H9 (cell line): ENCODE measurements around the gene MGLL. TPM values are rescaled to one million over a fixed set of nuclear protein-coding genes. Genes with fewer than 3 reads are reported as not detected.
"Not testable (repeated sequence)": the region's sequence is repeated elsewhere in the genome, so short reads cannot be mapped to it uniquely, and the experiment has no call there.

Experiments used
- DNase-seq: peaks from one replicate; pipeline ENCODE4 v3.0.0-alpha.2; 2017
- H2AFZ ChIP-seq: one replicate; pipeline ENCODE4 v1.6.1; 2013; ENCODE audit warnings: mild to moderate bottlenecking, low read length, control low read depth, moderate library complexity
- H2AK5ac ChIP-seq: 2 replicates; pipeline ENCODE4 v1.6.1; 2013; ENCODE audit warnings: low read length, control low read depth, mixed read lengths; ENCODE audit not compliant: insufficient read length
- H2BK120ac ChIP-seq: one replicate; pipeline ENCODE4 v1.6.1; 2013; ENCODE audit warnings: low read depth, mild to moderate bottlenecking, low read length, control low read depth, inconsistent platforms; ENCODE audit not compliant: poor library complexity, severe bottlenecking
- H2BK12ac ChIP-seq: 2 replicates; pipeline ENCODE4 v1.6.1; 2013; ENCODE audit warnings: low read length, control low read depth, mixed read lengths, low read depth; ENCODE audit not compliant: insufficient read length
- H2BK15ac ChIP-seq: 2 replicates; pipeline ENCODE4 v1.6.1; 2013; ENCODE audit warnings: low read depth, low read length, control low read depth
- H2BK20ac ChIP-seq: one replicate; pipeline ENCODE4 v1.6.1; 2013; ENCODE audit warnings: low read depth, mild to moderate bottlenecking, low read length, control low read depth, inconsistent platforms; ENCODE audit not compliant: poor library complexity, severe bottlenecking
- H2BK5ac ChIP-seq: 2 replicates; pipeline ENCODE4 v1.6.1; 2013; ENCODE audit warnings: low read length, control low read depth, mixed read lengths; ENCODE audit not compliant: insufficient read length
- H3K14ac ChIP-seq: 2 replicates; pipeline ENCODE4 v1.6.1; 2013; ENCODE audit warnings: low read length, control low read depth; ENCODE audit not compliant: insufficient read depth
- H3K18ac ChIP-seq: 2 replicates; pipeline ENCODE4 v1.6.1; 2013; ENCODE audit warnings: low read depth, mild to moderate bottlenecking, mixed read lengths, low read length, control low read depth; ENCODE audit not compliant: insufficient read length
- H3K23ac ChIP-seq: 2 replicates; pipeline ENCODE4 v1.6.1; 2013; ENCODE audit warnings: low read length, control low read depth, mixed read lengths, low read depth; ENCODE audit not compliant: insufficient read length
- H3K23me2 ChIP-seq: 2 replicates; pipeline ENCODE4 v1.6.1; 2013; ENCODE audit warnings: low read depth, mild to moderate bottlenecking, mixed read lengths, low read length, control low read depth; ENCODE audit not compliant: insufficient read length, poor library complexity, severe bottlenecking
- H3K27ac ChIP-seq: 2 replicates; pipeline ENCODE4 v1.5.1; 2013; ENCODE audit warnings: low read length, control low read depth, mixed read lengths, low read depth; ENCODE audit not compliant: insufficient read length
- H3K27me3 ChIP-seq: 2 replicates; pipeline ENCODE4 v1.6.1; 2013; ENCODE audit warnings: low read length, control low read depth, inconsistent platforms; ENCODE audit not compliant: insufficient read depth
- H3K4ac ChIP-seq: 2 replicates; pipeline ENCODE4 v1.6.1; 2013; ENCODE audit warnings: low read depth, mild to moderate bottlenecking, control low read depth, inconsistent platforms, low read length, moderate library complexity
- H3K4me1 ChIP-seq: 2 replicates; pipeline ENCODE4 v1.6.1; 2013; ENCODE audit warnings: low read length, control low read depth, inconsistent platforms; ENCODE audit not compliant: insufficient read depth
- H3K4me2 ChIP-seq: 2 replicates; pipeline ENCODE4 v1.6.1; 2013; ENCODE audit warnings: low read length, control low read depth, mixed read lengths; ENCODE audit not compliant: insufficient read length, insufficient read depth
- H3K56ac ChIP-seq: 2 replicates; pipeline ENCODE4 v1.6.1; 2013; ENCODE audit warnings: low read depth, mild to moderate bottlenecking, mixed read lengths, low read length, control low read depth; ENCODE audit not compliant: insufficient read length
- H3K79me1 ChIP-seq: 2 replicates; pipeline ENCODE4 v1.6.1; 2013; ENCODE audit warnings: low read depth, mild to moderate bottlenecking, moderate library complexity, low read length, control low read depth, inconsistent platforms; ENCODE audit not compliant: insufficient read depth, poor library complexity, severe bottlenecking
- H3K79me2 ChIP-seq: 2 replicates; pipeline ENCODE4 v1.6.1; 2013; ENCODE audit warnings: low read length, control low read depth, inconsistent platforms; ENCODE audit not compliant: insufficient read depth
- H3K9ac ChIP-seq: 2 replicates; pipeline ENCODE4 v1.6.1; 2013; ENCODE audit warnings: low read length, control low read depth, mixed read lengths; ENCODE audit not compliant: insufficient read length; ENCODE audit errors: extremely low read depth
- H3K9me3 ChIP-seq: one replicate; pipeline ENCODE4 v1.6.1; 2013; ENCODE audit warnings: low read depth, low read length, inconsistent platforms; ENCODE audit not compliant: control insufficient read depth
- H3T11ph ChIP-seq: one replicate; pipeline ENCODE4 v1.6.1; 2013; ENCODE audit warnings: mild to moderate bottlenecking, low read length, control low read depth, inconsistent platforms
- H4K20me1 ChIP-seq: one replicate; pipeline ENCODE4 v1.6.1; 2013; ENCODE audit not compliant: control insufficient read depth, insufficient read length, insufficient read depth
- H4K5ac ChIP-seq: 2 replicates; pipeline ENCODE4 v1.6.1; 2013; ENCODE audit warnings: low read depth, mild to moderate bottlenecking, mixed read lengths, low read length, control low read depth; ENCODE audit not compliant: insufficient read length
- H4K8ac ChIP-seq: replicated peaks from 2 replicates; pipeline ENCODE4 v1.6.1; 2013; ENCODE audit warnings: low read length, control low read depth, mixed read lengths, low read depth; ENCODE audit not compliant: insufficient read length
- H4K91ac ChIP-seq: 2 replicates; pipeline ENCODE4 v1.6.1; 2013; ENCODE audit warnings: low read depth, mild to moderate bottlenecking, moderate library complexity, mixed read lengths, low read length, control low read depth; ENCODE audit not compliant: insufficient read length
- H3K27ac Mint-ChIP-seq, 3 experiments: 2 replicates in 2 of 3; 3 replicates in 1 of 3; pipeline ENCODE4 v1.8.0; 2020 to 2021; ENCODE audit warnings: mixed read lengths in 3 of 3, mild to moderate bottlenecking in 1 of 3, moderate library complexity in 1 of 3
- H3K27me3 Mint-ChIP-seq: 2 replicates; pipeline ENCODE4 v1.8.0; 2021; ENCODE audit warnings: low read depth, mild to moderate bottlenecking, moderate library complexity, mixed read lengths
- H3K36me3 Mint-ChIP-seq, 3 experiments: 2 replicates in 2 of 3; 3 replicates in 1 of 3; pipeline ENCODE4 v1.8.0; 2020 to 2021; ENCODE audit warnings: low read depth in 3 of 3, mixed read lengths in 3 of 3; ENCODE audit not compliant: insufficient read depth in 1 of 3
- H3K4me1 Mint-ChIP-seq, 2 experiments: 2 replicates each; pipeline ENCODE4 v1.8.0; 2020; ENCODE audit warnings: mixed read lengths in 2 of 2
- H3K4me3 Mint-ChIP-seq, 2 experiments: 2 replicates in 1 of 2; 3 replicates in 1 of 2; pipeline ENCODE4 v1.8.0; 2020 to 2021; ENCODE audit warnings: mild to moderate bottlenecking in 2 of 2, mixed read lengths in 2 of 2, moderate library complexity in 1 of 2
- H3K9me3 Mint-ChIP-seq, 2 experiments: 2 replicates in 1 of 2; 3 replicates in 1 of 2; pipeline ENCODE4 v1.8.0; 2020; ENCODE audit warnings: mild to moderate bottlenecking in 2 of 2, mixed read lengths in 2 of 2, moderate library complexity in 1 of 2
- WGBS: extraction: QIAGEN DNeasy Blood & Tissue Kit; methylation state at CpG from one replicate; pipeline ENCODE4 v1.1.7; 2013; ENCODE audit warnings: missing lambda C conversion rate, low lambda C conversion rate, mixed read lengths; ENCODE audit not compliant: insufficient read length; ENCODE audit errors: extremely low coverage; 5-methylcytosine and 5-hydroxymethylcytosine counted together
- total RNA-seq: library from RNA; stranded (reverse); gene quantifications from 2 replicates; pipeline ENCODE4 v1.2.1, GENCODE V29; 2021
- TF ChIP-seq, protein P1 (sequence below): fragments of 200-600 bp; sonication (generic); conservative IDR thresholded peaks from 3 replicates; pipeline ENCODE4 v1.8.0; 2021; ENCODE audit warnings: antibody characterized with exemption, mild to moderate bottlenecking

The MGLL gene
- total RNA-seq, 1 experiment from 2014 or later, result 0.11 TPM

DNA sequence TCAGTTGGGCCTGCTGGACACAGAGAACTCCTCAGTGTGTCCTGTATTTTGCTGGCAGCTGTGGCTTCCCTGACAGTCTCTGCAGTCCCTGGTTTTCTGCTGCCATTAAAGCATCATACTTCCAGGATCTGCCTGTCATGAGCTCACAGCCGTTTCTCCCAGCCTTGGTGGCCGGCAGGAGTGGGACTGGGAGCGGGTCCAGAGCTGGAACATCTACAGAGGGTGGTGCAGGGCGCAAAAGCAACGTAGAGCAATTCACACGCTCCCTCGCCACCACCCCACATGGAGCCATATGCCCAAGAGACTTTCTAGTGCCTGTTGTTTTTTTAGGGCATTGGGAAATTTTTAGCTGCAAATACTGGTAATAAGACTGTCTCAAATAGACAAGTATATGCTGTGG, 116.0 kb downstream of the MGLL start:
- no peak overlapping the region for H2BK15ac ChIP-seq
- no peak overlapping the region for H3T11ph ChIP-seq
- Mint-ChIP-seq H3K27me3 (peaks cover 2% of the 10 kb centered on the region), H3K27ac (no peak overlapping the region; a peak in 1 of 7 replicates), H3K4me3 (no peak overlapping the region), H3K36me3 (0 out of 7 replicates have a peak, but pooled peaks cover 0 to 6% (median 2%) of the 10 kb centered on the region in 3 experiments), H3K4me1 (peaks cover 18 to 26% of the 10 kb centered on the region in 2 experiments), H3K9me3 (peaks cover 3 to 10% of the 10 kb centered on the region in 2 experiments)
- no peak overlapping the region for H2AFZ ChIP-seq
- no peak overlapping the region for H3K18ac ChIP-seq
- H2BK5ac ChIP-seq, result no peak overlapping the region
- no peak overlapping the region for H3K4me2 ChIP-seq
- H3K27ac ChIP-seq, result no peak overlapping the region
- no CpG with 5 or more reads among the region's 7 CpGs for WGBS
- H4K20me1 ChIP-seq, result no peaks in the 10 kb centered on the region
- no peaks in the 10 kb centered on the region for H3K23me2 ChIP-seq
- no peak overlapping the region for H3K23ac ChIP-seq
- no peak overlapping the region for H4K91ac ChIP-seq
- no peak overlapping the region for H3K9ac ChIP-seq
- no peak overlapping the region for H4K8ac ChIP-seq
- no peak overlapping the region for H2BK20ac ChIP-seq
- no peak overlapping the region for H2BK12ac ChIP-seq
- H3K79me1 ChIP-seq, result no peaks in the 10 kb centered on the region
- H3K9me3 ChIP-seq, result no peaks in the 10 kb centered on the region
- H4K5ac ChIP-seq, result no peak overlapping the region
- H3K27me3 ChIP-seq, result no peaks in the 10 kb centered on the region
- TF ChIP-seq, protein P1, sequence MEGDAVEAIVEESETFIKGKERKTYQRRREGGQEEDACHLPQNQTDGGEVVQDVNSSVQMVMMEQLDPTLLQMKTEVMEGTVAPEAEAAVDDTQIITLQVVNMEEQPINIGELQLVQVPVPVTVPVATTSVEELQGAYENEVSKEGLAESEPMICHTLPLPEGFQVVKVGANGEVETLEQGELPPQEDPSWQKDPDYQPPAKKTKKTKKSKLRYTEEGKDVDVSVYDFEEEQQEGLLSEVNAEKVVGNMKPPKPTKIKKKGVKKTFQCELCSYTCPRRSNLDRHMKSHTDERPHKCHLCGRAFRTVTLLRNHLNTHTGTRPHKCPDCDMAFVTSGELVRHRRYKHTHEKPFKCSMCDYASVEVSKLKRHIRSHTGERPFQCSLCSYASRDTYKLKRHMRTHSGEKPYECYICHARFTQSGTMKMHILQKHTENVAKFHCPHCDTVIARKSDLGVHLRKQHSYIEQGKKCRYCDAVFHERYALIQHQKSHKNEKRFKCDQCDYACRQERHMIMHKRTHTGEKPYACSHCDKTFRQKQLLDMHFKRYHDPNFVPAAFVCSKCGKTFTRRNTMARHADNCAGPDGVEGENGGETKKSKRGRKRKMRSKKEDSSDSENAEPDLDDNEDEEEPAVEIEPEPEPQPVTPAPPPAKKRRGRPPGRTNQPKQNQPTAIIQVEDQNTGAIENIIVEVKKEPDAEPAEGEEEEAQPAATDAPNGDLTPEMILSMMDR, result no peak
- no peak overlapping the region for H3K14ac ChIP-seq
- H2BK120ac ChIP-seq, result no peak overlapping the region
- no peak for DNase-seq
- H3K4me1 ChIP-seq, result no peaks in the 10 kb centered on the region
- no peak overlapping the region for H3K56ac ChIP-seq
- no peaks in the 10 kb centered on the region for H3K79me2 ChIP-seq
- no peak overlapping the region for H3K4ac ChIP-seq
- no peak overlapping the region for H2AK5ac ChIP-seq

DNA sequence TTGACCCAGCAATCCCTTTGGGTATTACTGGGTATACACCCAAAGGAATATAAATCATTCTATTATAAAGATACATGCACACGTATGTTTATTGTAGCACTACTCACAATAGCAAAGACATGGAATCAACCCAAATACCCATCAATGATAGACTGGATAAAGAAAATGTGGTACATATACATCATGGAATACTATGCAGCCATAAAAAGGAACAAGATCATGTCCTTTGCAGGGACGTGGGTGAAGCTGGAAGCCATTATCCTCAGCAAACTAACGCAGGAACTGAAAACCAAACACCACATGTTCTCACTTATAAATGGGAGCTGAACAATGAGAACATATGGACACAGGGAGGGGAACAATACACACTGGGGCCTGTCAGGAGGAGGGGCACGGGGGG, 117.5 kb downstream of the MGLL start:
- not testable (repeated sequence) for H2BK5ac ChIP-seq, H3K9me3 ChIP-seq, H4K8ac ChIP-seq, H3K79me1 ChIP-seq, H3T11ph ChIP-seq, H2BK20ac ChIP-seq, H2AK5ac ChIP-seq, H3K9ac ChIP-seq, H2AFZ ChIP-seq, H4K91ac ChIP-seq, H3K36me3 Mint-ChIP-seq, H3K27me3 Mint-ChIP-seq, H3K27ac ChIP-seq, H3K23ac ChIP-seq, DNase-seq, H4K20me1 ChIP-seq, H3K56ac ChIP-seq, H3K4ac ChIP-seq, H3K79me2 ChIP-seq, H3K18ac ChIP-seq, H3K4me3 Mint-ChIP-seq, H2BK120ac ChIP-seq, H3K14ac ChIP-seq, H3K23me2 ChIP-seq, H2BK15ac ChIP-seq, H2BK12ac ChIP-seq, H3K27ac Mint-ChIP-seq, H4K5ac ChIP-seq, H3K27me3 ChIP-seq, H3K4me1 ChIP-seq, H3K4me2 ChIP-seq
- no CpG with 5 or more reads among the region's 4 CpGs for WGBS
- peaks cover 3 to 10% of the 10 kb centered on the region in 2 experiments for H3K9me3 Mint-ChIP-seq
- peaks cover 9 to 17% of the 10 kb centered on the region in 2 experiments for H3K4me1 Mint-ChIP-seq
